GM10847 (cell line): ENCODE data around the gene KMT2A.
A peak's percentile ranks its signal among the peaks of the same experiment; 100 is the strongest.

Experiments
- POLR2A ChIP-seq: IDR thresholded peaks from 2 replicates; pipeline ENCODE4 v1.6.1; 2011; ENCODE audit not compliant: insufficient read length; ENCODE audit errors: extremely low read depth

The KMT2A gene

GRCh38 chr11:118537409-118537980, 101.2 kb downstream of the KMT2A start:
- no peak for TF ChIP-seq POLR2A

GRCh38 chr11:118544010-118544646, 107.8 kb downstream of the KMT2A start:
- no peak for TF ChIP-seq POLR2A

GRCh38 chr11:118544647-118545010, 108.3 kb downstream of the KMT2A start:
- TF ChIP-seq POLR2A: no peak

- no peak for TF ChIP-seq POLR2A
These were observed 109.2 kb downstream of the KMT2A start for GRCh38 chr11:118545533-118545932.

- no peak for TF ChIP-seq POLR2A
These were observed 110.8 kb downstream of the KMT2A start for GRCh38 chr11:118547132-118547531.

- TF ChIP-seq POLR2A: no peak
These were observed 116.0 kb downstream of the KMT2A start for GRCh38 chr11:118552341-118552740.

GRCh38 chr11:118560806-118561205, 124.5 kb downstream of the KMT2A start:
- TF ChIP-seq POLR2A: no peak

GRCh38 chr11:118565051-118565450, 128.8 kb downstream of the KMT2A start:
- TF ChIP-seq POLR2A: no peak

GRCh38 chr11:118569670-118570069, 133.4 kb downstream of the KMT2A start:
- no peak for TF ChIP-seq POLR2A

GRCh38 chr11:118570787-118571186, 134.5 kb downstream of the KMT2A start:
- TF ChIP-seq POLR2A: no peak

- peak; percentile 89 for TF ChIP-seq POLR2A
These were observed 136.0 kb downstream of the KMT2A start, which contains the start of gene ARCN1 for GRCh38 chr11:118572061-118572980. ARCN1 (plus strand) TSS chr11:118572409; CDS start chr11:118572548, 139 bp downstream.

GRCh38 chr11:118572981-118573550, 136.8 kb downstream of the KMT2A start:
- TF ChIP-seq POLR2A: no peak

GRCh38 chr11:118574636-118575035, 138.3 kb downstream of the KMT2A start:
- no peak for TF ChIP-seq POLR2A
